ENCODE measurements around the gene PTPRU. TPM values are rescaled to one million over a fixed set of nuclear protein-coding genes. Genes with fewer than 3 reads are reported as not detected.
A peak's percentile ranks its signal among the peaks of the same experiment; 100 is the strongest.
"Not testable (repeated sequence)": the region's sequence is repeated elsewhere in the genome, so short reads cannot be mapped to it uniquely, and the experiment has no call there.

The PTPRU gene
- polyA plus RNA-seq, 4 donors: 10.1 to 20.1 (median 12.5) TPM

DNA sequence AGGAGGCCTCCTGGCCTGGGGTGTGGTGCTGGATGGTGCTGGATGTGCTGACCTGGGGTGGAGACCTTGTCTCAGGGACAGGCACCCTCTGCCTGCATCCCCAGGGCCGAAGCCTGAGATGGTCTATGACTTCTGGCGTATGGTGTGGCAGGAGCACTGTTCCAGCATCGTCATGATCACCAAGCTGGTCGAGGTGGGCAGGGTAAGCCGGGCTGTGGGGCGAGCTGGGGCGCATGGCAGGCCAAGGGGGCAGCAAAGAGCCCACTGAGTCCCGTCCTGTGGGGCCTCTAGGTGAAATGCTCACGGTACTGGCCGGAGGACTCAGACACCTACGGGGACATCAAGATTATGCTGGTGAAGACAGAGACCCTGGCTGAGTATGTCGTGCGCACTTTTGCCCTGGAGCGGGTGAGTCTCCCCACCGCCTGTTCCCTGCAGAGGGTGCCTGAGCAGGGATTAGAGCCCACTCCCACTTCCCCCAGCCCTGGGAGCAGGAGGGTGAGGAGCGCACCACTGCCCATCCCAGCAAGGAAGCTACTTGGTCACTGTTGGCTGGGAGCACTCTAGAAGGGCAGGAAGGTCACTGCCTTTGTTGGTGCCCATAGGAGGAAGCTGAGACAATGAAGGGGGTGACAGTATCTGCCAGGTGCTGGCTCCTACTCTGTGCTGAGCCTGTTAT, 75.2 kb downstream of the PTPRU start:
- no peak for DNase-seq (ENCODE audit: low read depth in 4 of 4, low spot score in 3 of 4)

DNA sequence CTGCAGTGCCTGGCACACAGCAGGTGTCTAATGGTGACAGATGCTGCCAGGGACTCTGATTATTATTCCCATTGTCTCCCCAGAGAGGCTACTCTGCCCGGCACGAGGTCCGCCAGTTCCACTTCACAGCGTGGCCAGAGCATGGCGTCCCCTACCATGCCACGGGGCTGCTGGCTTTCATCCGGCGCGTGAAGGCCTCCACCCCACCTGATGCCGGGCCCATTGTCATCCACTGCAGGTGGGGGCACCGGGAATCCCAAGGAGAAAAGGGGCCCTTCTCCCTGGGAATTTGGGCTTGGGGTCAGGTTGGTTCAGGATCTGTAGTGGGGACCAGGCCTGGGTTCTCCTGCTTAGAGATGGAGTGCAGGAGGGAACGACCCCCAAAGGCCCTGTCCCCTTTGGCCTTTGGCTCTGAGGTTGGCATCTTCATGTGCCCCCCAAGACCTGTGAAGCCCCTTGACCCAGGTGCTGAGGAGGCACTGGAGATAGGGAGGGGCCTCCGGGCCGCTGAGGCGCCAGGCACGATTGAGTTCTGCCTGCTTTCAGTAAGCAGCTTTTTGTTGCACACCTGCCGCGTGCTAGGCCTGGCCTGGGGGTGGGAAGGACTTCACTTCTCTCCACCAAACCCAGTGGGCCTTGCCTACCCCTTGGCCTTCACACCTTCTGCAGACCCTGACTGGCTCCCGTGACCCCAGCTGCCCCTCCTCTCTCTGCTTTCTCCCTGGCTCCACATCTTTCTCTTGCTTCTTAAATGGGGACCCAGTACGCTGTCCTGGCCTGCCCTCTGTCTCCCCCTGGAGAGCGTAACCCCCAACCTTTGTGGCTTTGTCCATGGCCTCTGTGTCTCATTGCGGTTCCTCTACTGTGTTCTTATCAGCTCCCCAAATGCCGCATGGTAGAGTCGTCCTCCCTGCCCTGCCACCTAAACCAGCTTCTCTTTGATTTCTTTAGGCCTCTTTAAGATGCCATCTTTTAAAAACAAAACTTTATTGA, 76.4 kb downstream of the PTPRU start:
- DNase-seq (ENCODE audit: low read depth in 4 of 4, low spot score in 3 of 4): no peak

DNA sequence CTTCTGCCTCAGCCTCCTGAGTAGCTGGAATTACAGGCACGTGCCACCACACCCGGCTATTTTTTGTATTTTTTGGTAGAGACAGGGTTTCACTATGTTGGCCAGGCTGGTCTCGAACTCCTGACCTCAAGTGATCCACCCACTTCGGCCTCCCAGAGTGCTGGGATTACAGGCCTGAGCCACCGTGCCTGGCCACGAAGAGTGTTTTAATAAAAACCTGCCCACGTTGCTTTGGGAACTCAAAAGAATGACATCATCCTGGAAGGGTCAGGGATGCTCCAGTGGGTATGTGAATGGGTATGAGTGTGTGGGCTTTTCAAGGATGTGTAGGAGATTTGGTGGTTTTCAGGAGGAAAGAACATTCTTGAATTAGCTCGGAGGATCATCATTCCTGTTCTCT, 78.4 kb downstream of the PTPRU start:
- DNase-seq (ENCODE audit: low read depth in 4 of 4, low spot score in 3 of 4): not testable (repeated sequence)

DNA sequence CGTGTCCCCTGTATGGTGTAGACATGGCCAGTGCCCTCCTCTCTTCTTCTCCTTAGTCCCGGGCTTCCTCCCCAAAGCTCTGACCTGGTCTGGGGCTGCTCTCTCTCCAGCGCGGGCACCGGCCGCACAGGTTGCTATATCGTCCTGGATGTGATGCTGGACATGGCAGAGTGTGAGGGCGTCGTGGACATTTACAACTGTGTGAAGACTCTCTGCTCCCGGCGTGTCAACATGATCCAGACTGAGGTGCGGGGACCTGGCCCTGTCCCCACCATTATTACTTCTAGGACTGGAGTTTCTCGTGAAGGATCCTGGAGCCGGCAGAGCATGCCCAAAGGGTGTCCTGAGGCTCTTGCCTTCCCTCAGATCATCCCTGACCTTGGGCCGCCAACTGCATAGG, 78.9 kb downstream of the PTPRU start:
- no peak for DNase-seq (ENCODE audit: low read depth in 4 of 4, low spot score in 3 of 4)

GRCh38 chr1:29315876-29316275, 79.6 kb downstream of the PTPRU start:
- no peak for DNase-seq (ENCODE audit: low read depth in 4 of 4, low spot score in 3 of 4)

DNA sequence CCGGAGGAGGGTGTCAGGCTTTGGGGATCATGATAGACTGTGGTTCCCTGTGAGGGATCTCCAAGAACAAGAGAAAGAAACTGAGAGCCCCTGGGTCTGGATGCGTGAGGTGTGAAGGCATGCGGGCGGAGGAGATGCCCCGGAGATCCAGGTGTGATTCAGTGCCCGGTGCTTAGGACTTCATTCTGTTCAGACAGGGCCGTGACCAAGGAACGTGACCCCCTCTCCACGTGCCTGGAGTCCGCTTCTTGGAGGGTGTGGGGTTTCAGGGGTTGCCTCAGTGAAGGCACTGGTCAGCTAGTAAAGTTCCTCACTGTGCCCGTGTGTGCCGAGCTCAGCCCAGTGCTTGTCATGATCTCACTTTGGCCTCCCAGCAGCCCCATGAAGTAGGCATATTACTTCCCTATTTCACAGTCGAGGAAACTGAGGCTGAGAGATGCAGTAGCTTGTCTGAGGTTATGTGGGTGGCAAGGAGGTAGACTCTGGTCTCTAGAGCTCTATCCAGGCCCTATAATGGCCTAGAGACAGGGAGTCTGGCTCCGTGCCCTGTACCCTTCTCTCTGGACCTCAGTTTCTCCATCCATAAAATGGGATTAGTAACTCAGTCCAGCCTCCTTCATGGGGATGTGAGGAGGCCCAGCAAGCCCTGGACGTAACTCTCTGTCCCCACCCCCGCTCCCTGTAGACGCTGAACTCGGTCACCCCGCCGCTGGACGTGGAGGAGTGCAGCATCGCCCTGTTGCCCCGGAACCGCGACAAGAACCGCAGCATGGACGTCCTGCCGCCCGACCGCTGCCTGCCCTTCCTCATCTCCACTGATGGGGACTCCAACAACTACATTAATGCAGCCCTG, 81.0 kb downstream of the PTPRU start:
- DNase-seq (ENCODE audit: low read depth in 4 of 4, low spot score in 3 of 4): no peak

- DNase-seq (ENCODE audit: low read depth in 4 of 4, low spot score in 3 of 4): no peak
Observed at GRCh38 chr1:29317916-29318530, 81.7 kb downstream of the PTPRU start.

- no peak for DNase-seq (ENCODE audit: low read depth in 4 of 4, low spot score in 3 of 4)
Observed at GRCh38 chr1:29318724-29319123, 82.4 kb downstream of the PTPRU start.

GRCh38 chr1:29319300-29320110, 83.2 kb downstream of the PTPRU start:
- no peak for DNase-seq (ENCODE audit: low read depth in 4 of 4, low spot score in 3 of 4)

DNA sequence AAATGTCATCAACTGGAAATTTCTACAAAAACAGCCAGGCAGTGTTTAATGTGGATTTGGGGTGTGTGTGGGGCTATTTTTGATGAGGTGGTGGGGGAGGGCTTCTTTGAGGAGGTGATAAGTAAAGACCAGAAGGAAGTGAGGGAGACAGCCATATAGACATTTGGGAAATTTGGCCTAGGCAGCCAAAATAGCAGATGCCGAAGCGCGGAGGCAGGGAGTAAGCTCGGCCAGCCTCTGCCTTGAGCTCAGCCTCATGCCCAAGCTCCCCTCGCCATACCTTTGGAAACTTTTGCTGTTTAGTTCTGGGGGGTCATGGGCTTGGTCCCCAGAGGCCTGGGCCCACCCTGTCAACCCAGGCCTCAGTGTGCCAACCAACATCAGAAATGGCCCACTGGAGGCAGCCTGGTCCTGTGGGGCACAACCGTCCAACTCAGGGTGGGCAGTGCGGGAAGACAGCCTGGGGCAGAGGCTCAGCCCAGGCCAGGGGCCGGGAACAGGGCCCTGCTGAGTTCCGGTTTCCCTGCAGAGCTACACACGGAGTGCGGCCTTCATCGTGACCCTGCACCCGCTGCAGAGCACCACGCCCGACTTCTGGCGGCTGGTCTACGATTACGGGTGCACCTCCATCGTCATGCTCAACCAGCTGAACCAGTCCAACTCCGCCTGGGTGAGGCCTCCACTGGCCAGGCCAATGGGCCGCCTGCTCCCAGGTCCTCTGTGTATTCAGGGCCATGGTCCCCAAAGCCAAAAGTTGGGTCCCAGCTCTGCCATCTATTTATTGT, 84.0 kb downstream of the PTPRU start:
- no peak for DNase-seq (ENCODE audit: low read depth in 4 of 4, low spot score in 3 of 4)

DNA sequence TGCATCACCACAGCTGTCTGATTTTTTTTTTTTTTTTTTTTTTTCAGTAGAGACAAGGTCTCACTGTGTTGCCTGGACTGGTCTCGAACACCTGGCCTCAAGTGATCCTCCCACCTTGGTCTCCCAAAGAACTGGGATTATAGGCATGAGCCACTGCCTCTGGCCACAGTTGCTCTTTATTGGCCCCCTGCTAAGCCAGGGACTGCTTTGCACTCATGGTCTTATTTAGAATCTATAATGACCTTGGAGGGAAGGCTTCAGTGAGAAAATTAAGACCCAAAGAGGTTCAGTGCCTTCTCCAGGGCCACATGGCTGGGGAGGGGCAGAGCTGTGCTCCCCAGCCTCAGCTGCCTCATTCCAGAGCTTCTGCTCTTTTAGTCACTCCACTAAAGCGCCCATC, 84.9 kb downstream of the PTPRU start:
- DNase-seq (ENCODE audit: low read depth in 4 of 4, low spot score in 3 of 4): no peak

GRCh38 chr1:29322147-29322694, 85.9 kb downstream of the PTPRU start:
- DNase-seq (ENCODE audit: low read depth in 4 of 4, low spot score in 3 of 4): no peak

GRCh38 chr1:29322861-29323585, 86.7 kb downstream of the PTPRU start:
- DNase-seq (ENCODE audit: low read depth in 4 of 4, low spot score in 3 of 4): no peak

- DNase-seq (ENCODE audit: low read depth in 4 of 4, low spot score in 3 of 4): no peak
Observed at GRCh38 chr1:29323636-29324035, 87.3 kb downstream of the PTPRU start.

DNA sequence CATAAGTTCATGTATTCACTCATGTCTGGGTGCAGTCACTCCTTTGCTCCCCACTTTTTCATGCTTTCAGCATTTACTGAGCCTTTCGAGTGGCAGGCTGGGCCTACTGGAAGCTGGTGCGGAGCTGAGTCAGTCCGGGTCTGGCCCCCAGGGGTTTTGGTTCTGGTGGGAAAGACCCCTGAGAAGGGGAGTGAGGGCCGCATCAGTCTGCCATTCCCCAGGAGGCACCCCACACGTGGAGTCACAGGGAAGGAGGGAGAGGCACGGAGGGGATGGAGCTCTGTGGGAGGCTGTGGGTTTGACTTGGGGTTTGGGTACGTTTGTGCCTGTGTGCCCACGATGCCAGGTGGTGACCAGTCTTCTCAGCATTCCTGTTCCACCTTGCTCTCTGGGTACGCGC, 87.9 kb downstream of the PTPRU start:
- DNase-seq (ENCODE audit: low read depth in 4 of 4, low spot score in 3 of 4): no peak

DNA sequence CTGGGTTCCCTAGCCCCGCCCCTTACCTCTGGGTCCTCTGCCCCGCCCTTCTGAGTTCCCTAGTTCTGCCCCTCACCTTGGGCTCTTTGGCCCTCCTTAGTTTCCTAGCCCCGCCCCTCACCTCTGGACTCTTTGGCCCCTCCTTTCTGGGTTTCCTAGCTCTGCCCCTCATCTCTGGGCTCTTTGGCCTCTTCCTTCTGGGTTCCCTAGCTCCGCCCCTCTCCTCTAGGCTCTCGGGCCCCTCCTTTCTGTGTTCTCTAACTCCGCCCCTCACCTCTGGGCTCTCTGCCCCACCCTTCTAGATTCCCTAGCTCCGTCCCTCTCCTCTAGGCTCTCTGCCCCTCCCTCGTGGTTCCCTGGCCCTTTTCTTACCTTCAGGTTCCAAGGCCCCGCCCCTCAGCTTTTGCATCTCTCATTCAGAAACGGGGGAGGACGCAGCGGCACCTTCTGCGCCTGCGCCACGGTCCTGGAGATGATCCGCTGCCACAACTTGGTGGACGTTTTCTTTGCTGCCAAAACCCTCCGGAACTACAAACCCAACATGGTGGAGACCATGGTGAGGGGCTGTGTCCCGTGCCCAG, 88.5 kb downstream of the PTPRU start:
- DNase-seq (ENCODE audit: low read depth in 4 of 4, low spot score in 3 of 4): peak; percentile 7 to 38 (median 23)

DNA sequence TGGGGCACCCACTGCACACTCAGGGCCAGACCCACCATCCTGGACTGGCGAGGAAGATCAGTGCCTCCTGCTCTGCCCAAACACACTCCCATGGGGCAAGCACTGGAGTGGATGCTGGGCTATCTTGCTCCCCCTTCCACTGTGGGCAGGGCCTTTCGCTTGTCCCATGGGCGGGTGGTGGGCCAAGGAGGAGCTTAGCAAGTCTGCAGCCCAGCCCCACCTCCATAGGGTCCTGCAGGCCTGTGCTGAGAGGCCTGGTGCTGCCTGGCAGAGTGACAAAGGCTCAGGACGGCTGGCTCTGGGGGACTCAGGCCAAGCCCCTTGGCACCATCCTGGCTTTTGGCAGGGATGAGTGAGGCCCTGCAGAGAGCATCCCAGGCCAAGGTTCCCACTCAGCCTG, 89.4 kb downstream of the PTPRU start:
- DNase-seq (ENCODE audit: low read depth in 4 of 4, low spot score in 3 of 4): no peak

DNA sequence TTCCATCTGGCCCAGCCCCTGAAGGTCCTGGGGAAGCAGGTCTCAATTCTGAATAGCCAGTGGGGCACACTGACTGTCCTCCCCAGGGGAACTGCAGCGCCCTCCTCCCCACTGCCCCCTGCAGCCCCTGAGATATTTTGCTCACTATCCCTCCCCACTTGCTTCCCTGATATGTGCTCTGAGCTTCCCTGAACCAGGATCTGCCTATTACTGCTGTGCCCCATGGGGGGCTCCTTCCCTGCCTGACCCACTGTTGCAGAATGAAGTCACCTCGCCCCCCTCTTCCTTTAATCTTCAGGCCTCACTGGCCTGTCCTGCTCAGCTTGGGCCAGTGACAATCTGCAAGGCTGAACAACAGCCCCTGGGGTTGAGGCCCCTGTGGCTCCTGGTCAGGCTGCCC, 89.8 kb downstream of the PTPRU start:
- no peak for DNase-seq (ENCODE audit: low read depth in 4 of 4, low spot score in 3 of 4)
